WERI-Rb-1 (cell line): ENCODE measurements around the gene SEPTIN10.
"Not testable (repeated sequence)": the region's sequence is repeated elsewhere in the genome, so short reads cannot be mapped to it uniquely, and the experiment has no call there.

Source experiments
- DNase-seq: peaks from one replicate; pipeline ENCODE4 v3.0.0-alpha.2; 2020
- H3K27ac ChIP-seq: fragments of 250-450 bp; sonication (Bioruptor Pico); 2 replicates; pipeline ENCODE4 v1.5.1; 2020; ENCODE audit warnings: mild to moderate bottlenecking, moderate library complexity
- H3K27me3 ChIP-seq: fragments of 250-450 bp; sonication (Bioruptor Pico); 2 replicates; pipeline ENCODE4 v1.5.1; 2021; ENCODE audit warnings: mild to moderate bottlenecking, low read depth, moderate library complexity; ENCODE audit not compliant: insufficient read depth, severe bottlenecking
- H3K36me3 ChIP-seq: fragments of 250-450 bp; sonication (Bioruptor Pico); 2 replicates; pipeline ENCODE4 v1.5.1; 2020; ENCODE audit warnings: mild to moderate bottlenecking, moderate library complexity
- H3K4me3 ChIP-seq: 2 replicates; pipeline ENCODE4 v1.5.1; 2011; ENCODE audit warnings: low read depth, mild to moderate bottlenecking, control low read depth, low read length
- H3K9me3 ChIP-seq: fragments of 250-450 bp; sonication (Bioruptor Pico); 2 replicates; pipeline ENCODE4 v1.5.1; 2021; ENCODE audit warnings: mild to moderate bottlenecking, moderate library complexity; ENCODE audit not compliant: severe bottlenecking
- TF ChIP-seq, protein P1 (sequence below): IDR thresholded peaks from 2 replicates; pipeline ENCODE4 v1.5.1; 2011; ENCODE audit warnings: low read depth, mild to moderate bottlenecking, control low read depth, inconsistent platforms, low read length

SEPTIN10 gene

DNA sequence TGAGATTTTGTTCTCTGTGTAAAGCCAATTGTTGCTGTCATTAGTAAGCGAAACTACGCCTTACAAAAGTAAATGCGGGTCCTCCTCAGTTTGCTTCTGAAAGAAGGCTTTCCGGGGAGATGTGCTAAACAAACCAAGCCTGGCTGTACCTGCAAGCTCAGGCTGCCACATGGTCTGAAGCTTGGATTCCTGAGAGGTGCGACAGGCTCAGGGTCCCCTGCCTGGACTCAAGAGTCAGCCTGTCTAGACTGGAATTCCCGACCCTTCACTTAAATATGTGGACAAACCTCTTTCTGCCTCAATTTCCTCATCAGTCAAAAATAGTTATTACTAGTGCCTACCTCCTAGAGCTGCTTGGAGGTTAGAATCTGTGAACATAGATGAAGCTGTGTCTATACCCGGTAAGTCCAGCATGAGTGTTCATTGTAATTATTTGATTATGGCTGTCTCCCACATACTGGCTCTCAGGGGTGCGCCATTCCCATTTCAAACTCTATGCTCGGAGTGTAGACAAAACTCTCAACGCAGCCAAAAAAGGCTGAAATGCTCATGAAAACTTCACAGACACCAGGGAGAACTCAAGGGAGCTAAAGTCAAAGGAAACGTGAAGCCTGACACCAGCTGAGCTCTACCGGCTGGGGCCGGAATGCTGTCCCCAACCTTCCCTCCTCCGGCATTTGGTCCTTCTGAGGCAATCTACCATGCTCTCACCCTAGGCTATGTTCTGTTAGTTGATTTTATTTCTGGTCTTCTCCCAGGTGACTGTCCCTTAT lies 31.8 kb upstream of the SEPTIN10 start:
- H3K9me3 ChIP-seq: no peaks in the 10 kb centered on the region
- H3K27ac ChIP-seq: no peak overlapping the region
- no peaks in the 10 kb centered on the region for H3K27me3 ChIP-seq

DNA sequence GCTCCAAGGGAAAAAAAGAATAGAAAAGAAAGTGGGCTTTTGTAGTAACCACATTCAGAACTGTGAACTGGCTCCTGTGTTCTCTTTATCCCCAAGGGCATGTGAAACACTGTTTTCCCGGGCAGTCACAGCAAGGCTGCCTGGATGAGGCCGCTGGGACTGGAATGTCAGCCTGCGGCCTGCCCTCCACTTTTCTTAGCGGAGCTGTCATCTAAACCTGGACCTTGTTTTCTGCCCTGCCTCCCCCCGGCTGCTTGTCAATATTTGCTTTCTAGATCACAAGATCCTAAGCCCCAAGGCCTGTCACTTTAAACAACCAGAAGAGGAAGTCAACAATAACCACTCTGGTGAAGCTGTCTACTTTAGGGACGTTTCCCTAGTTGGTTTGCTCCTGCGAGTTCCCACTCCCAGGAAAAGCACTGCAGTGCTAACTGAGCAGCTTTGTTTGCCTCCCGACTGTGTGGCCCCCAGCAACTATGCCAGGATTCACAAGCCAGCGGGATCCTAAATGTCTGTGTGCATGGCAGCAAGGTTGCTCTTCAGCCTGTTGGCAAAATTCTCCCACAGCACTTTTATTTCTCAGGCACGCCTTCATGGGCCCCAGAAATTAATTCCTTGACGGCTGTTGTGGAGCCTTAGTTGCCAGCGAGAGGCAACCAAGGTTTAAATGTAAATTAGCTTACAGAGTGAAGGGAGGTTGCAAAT lies 31.0 kb upstream of the SEPTIN10 start:
- no peak overlapping the region for H3K27ac ChIP-seq
- H3K4me3 ChIP-seq: no peak overlapping the region
- TF ChIP-seq, protein P1, sequence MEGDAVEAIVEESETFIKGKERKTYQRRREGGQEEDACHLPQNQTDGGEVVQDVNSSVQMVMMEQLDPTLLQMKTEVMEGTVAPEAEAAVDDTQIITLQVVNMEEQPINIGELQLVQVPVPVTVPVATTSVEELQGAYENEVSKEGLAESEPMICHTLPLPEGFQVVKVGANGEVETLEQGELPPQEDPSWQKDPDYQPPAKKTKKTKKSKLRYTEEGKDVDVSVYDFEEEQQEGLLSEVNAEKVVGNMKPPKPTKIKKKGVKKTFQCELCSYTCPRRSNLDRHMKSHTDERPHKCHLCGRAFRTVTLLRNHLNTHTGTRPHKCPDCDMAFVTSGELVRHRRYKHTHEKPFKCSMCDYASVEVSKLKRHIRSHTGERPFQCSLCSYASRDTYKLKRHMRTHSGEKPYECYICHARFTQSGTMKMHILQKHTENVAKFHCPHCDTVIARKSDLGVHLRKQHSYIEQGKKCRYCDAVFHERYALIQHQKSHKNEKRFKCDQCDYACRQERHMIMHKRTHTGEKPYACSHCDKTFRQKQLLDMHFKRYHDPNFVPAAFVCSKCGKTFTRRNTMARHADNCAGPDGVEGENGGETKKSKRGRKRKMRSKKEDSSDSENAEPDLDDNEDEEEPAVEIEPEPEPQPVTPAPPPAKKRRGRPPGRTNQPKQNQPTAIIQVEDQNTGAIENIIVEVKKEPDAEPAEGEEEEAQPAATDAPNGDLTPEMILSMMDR: no peak
- no peaks in the 10 kb centered on the region for H3K9me3 ChIP-seq
- no peaks in the 10 kb centered on the region for H3K27me3 ChIP-seq
- DNase-seq: no peak
- H3K36me3 ChIP-seq: no peaks in the 10 kb centered on the region

More for the DNA sequence above, 31.8 kb upstream of the SEPTIN10 start:
- no peak for DNase-seq
- Histone ChIP-seq H3K36me3 (no peaks in the 10 kb centered on the region), H3K4me3 (no peak overlapping the region)
- TF ChIP-seq, protein P1: no peak

DNA sequence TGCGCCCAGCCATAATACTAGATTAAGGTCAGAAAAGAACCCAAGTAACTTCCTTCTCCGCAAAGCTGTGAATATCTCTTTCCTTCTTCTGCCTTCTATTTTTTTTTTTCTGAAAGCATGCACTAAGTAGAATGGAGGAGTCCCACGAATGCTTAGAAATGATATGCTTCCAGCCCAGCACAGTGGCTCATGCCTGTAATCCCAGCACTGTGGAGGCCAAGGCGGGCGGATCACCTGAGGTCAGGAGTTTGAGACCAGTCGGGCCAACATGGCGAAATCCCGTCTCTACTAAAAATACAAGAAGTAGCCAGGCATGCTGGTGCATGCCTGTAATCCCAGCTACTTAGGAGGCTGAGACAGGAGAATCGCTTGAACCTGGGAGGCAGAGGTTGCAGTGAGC lies 26.2 kb upstream of the SEPTIN10 start:
- not testable (repeated sequence) for H3K4me3 ChIP-seq, DNase-seq, H3K9me3 ChIP-seq, H3K27ac ChIP-seq, H3K36me3 ChIP-seq, H3K27me3 ChIP-seq

DNA sequence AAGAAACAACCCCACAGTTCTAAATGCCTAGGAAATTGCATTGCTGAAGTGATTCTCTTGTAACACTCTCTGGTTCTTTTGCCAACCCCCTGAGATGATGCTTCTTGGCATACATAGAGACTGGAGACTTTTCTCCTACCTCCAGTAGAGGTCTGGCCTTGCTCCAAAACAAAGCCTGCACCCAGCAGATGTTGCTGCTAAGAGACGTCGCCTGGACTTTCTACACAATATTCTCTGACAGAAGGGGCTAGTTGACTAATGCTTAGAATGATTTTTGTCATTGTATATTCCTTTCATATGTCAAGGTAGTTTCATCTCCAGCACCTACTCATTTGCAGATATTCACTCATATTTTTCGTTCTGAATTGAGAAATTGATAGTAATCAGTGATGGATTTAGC lies 25.0 kb upstream of the SEPTIN10 start:
- DNase-seq: no peak
- Histone ChIP-seq H3K4me3 (no peak overlapping the region), H3K27ac (no peak overlapping the region), H3K27me3 (no peaks in the 10 kb centered on the region), H3K9me3 (no peaks in the 10 kb centered on the region), H3K36me3 (no peaks in the 10 kb centered on the region)
- TF ChIP-seq, protein P1: no peak

DNA sequence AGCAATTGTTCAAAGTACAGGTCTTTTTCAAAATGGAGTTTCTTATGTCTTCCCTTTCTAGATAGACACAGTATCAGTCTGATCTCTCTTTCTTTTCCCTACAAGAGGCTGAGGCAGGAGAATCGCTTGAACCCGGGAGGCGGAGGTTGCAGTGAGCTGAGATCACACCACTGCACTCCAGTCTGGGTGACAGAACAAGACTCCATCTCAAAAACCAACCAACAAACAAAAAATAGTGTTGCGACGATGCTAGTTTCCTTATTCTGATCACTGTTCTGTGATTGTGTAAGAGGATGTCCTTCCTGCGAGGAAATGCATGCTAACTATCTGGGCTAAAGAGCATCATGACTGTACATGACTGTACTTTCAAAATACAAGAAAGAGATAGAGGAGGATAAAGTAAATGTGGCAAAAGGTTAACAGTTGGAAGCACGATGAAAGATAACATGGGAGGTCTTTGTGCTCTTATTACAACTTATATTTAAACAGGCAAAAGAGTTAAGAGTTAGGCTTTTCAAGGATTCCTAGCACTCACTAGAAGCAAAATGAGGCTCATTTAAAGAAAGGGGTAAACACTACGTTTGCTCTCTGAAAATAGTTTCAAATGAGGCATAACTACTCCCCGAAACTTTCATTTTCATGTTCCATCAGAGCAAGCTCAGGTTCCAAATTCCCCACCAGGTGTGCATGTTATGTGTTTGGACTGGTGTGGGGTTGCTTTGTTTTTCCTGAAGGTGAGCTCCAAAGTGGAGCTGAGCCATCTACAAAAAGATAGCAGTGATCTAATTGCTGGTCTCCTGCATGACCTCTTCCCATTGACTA lies 24.2 kb upstream of the SEPTIN10 start:
- TF ChIP-seq, protein P1: no peak
- no peaks in the 10 kb centered on the region for H3K27me3 ChIP-seq
- no peak for DNase-seq
- no peaks in the 10 kb centered on the region for H3K36me3 ChIP-seq
- H3K27ac ChIP-seq: no peak overlapping the region
- no peak overlapping the region for H3K4me3 ChIP-seq
- no peaks in the 10 kb centered on the region for H3K9me3 ChIP-seq

DNA sequence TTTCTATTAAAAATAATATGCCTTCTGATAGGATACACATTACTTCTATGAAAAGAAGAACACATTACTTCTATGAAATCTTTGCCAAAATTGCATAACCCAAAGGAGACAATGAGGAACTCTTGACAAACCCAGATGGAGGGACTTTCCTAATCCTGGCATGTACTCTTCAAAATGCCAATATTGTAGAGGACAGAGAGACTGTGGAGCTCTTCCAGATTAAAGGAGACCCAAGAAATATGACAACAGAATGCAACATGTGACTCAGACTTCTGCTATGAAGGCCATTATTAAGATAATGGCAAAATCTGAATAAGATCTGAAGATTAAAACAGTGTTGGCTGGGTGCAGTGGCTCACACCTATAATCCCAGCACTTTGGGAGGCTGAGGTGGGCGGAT lies 22.6 kb upstream of the SEPTIN10 start:
- TF ChIP-seq, protein P1: no peak
- Histone ChIP-seq H3K9me3 (no peaks in the 10 kb centered on the region), H3K27me3 (no peaks in the 10 kb centered on the region), H3K27ac (no peak overlapping the region), H3K36me3 (no peaks in the 10 kb centered on the region), H3K4me3 (no peak overlapping the region)
- no peak for DNase-seq
